NT2/D1 (cell line): ENCODE data around the gene DLL1.

Source experiments
- SUZ12 ChIP-seq: IDR thresholded peaks from 2 replicates; pipeline ENCODE4 v1.6.1; 2011; ENCODE audit not compliant: insufficient read length, insufficient read depth; ENCODE audit errors: extremely low read depth
- ZNF274 ChIP-seq: IDR thresholded peaks from 2 replicates; pipeline ENCODE4 v1.6.1; 2011; ENCODE audit warnings: mild to moderate bottlenecking, low read depth, low read length

- TF ChIP-seq ZNF274 = no peak
- no peak for TF ChIP-seq SUZ12
Observed at GRCh38 chr6:170250455-170250854, 40.4 kb downstream of the DLL1 start.
